IMR-90 (cell line): Measurements from ENCODE around the gene MID2. TPM values are rescaled to one million over a fixed set of nuclear protein-coding genes. Genes with fewer than 3 reads are reported as not detected.
A peak's percentile ranks its signal among the peaks of the same experiment; 100 is the strongest.

Source experiments
- ATAC-seq: fragments of 200-7000 bp; cut with Tn5 transposase; 2 replicates; pipeline ENCODE4 v1.9.1; 2020; ENCODE audit warnings: low read depth, mild to moderate bottlenecking, moderate library complexity
- BruUV-seq: library from RNA; stranded (reverse); fragments of 400-500 nt; replicated peaks from 2 replicates; lab custom pipeline; 2021; lab: Mats Ljungman, UMichigan
- CTCF ChIA-PET: fragments of 300-600 bp; formaldehyde crosslinking; extraction: SDS; loops from one replicate; lab custom pipeline; 2021; ENCODE audit warnings: antibody characterized with exemption; lab: Yijun Ruan, JAX
- POLR2A ChIA-PET: fragments of 300-600 bp; sonication (Branson Sonifier 250); formaldehyde crosslinking; loops from one replicate; lab custom pipeline; 2022; ENCODE audit warnings: antibody characterized with exemption; ENCODE audit not compliant: unreplicated experiment; lab: Charles Lee
- DNase-seq: peaks from one replicate; pipeline ENCODE4 v3.0.0; 2013
- H2AFZ ChIP-seq: replicated peaks from 2 replicates; pipeline ENCODE3; 2013; ENCODE audit warnings: low read length, mild to moderate bottlenecking; ENCODE audit not compliant: poor library complexity
- H2AK5ac ChIP-seq: 2 replicates; pipeline ENCODE4 v1.6.1; 2013; ENCODE audit warnings: low read depth, low read length, inconsistent platforms
- H2AK9ac ChIP-seq: replicated peaks from 2 replicates; pipeline ENCODE3; 2013; ENCODE audit warnings: mild to moderate bottlenecking, low read depth, low read length, moderate library complexity; ENCODE audit not compliant: poor library complexity
- H2BK120ac ChIP-seq: 2 replicates; pipeline ENCODE4 v1.6.1; 2013; ENCODE audit warnings: low read depth, low read length, inconsistent platforms
- H2BK15ac ChIP-seq: 3 replicates; pipeline ENCODE4 v1.6.1; 2013; ENCODE audit warnings: low read depth, low read length, inconsistent platforms
- H2BK20ac ChIP-seq: 2 replicates; pipeline ENCODE4 v1.6.1; 2013; ENCODE audit warnings: low read depth, mild to moderate bottlenecking, inconsistent platforms, low read length, moderate library complexity
- H2BK5ac ChIP-seq: 2 replicates; pipeline ENCODE4 v1.6.1; 2013; ENCODE audit warnings: mild to moderate bottlenecking, low read depth, low read length, inconsistent platforms; ENCODE audit not compliant: poor library complexity, severe bottlenecking
- H3K14ac ChIP-seq: replicated peaks from 2 replicates; pipeline ENCODE4 v1.6.1; 2013; ENCODE audit warnings: low read depth, low read length, inconsistent platforms
- H3K18ac ChIP-seq: 2 replicates; pipeline ENCODE4 v1.6.1; 2013; ENCODE audit warnings: low read depth, low read length, control low read depth
- H3K23ac ChIP-seq: 2 replicates; pipeline ENCODE4 v1.6.1; 2013; ENCODE audit warnings: low read depth, low read length, inconsistent platforms
- H3K27ac ChIP-seq: 2 replicates; pipeline ENCODE4 v1.5.1; 2013; ENCODE audit warnings: mild to moderate bottlenecking, control low read depth, low read length; ENCODE audit not compliant: insufficient read depth
- H3K27me3 ChIP-seq: 2 replicates; pipeline ENCODE4 v1.6.1; 2013; ENCODE audit warnings: low read length; ENCODE audit not compliant: control insufficient read depth, insufficient read depth
- H3K36me3 ChIP-seq: 2 replicates; pipeline ENCODE4 v1.6.1; 2013; ENCODE audit warnings: low read length, mixed read lengths; ENCODE audit not compliant: control insufficient read depth, insufficient read depth
- H3K4ac ChIP-seq: 2 replicates; pipeline ENCODE4 v1.6.1; 2013; ENCODE audit warnings: low read depth, low read length, inconsistent platforms
- H3K4me1 ChIP-seq: 2 replicates; pipeline ENCODE4 v1.6.1; 2013; ENCODE audit warnings: low read length, mixed read lengths; ENCODE audit not compliant: control insufficient read depth, insufficient read depth
- H3K4me2 ChIP-seq: 2 replicates; pipeline ENCODE4 v1.6.1; 2013; ENCODE audit warnings: low read depth, mild to moderate bottlenecking, control low read depth, low read length, moderate library complexity
- H3K4me3 ChIP-seq: 2 replicates; pipeline ENCODE4 v1.5.1; 2013; ENCODE audit warnings: low read depth, mild to moderate bottlenecking, control low read depth, low read length, moderate library complexity; ENCODE audit not compliant: insufficient read depth
- H3K56ac ChIP-seq: 2 replicates; pipeline ENCODE4 v1.6.1; 2013; ENCODE audit warnings: low read length, inconsistent platforms; ENCODE audit not compliant: insufficient read depth; ENCODE audit errors: extremely low read depth
- H3K79me1 ChIP-seq, 2 experiments: 2 replicates each; pipeline ENCODE4 v1.6.1; 2013; ENCODE audit warnings: low read length in 2 of 2, inconsistent platforms in 1 of 2, low read depth in 1 of 2
- H3K9ac ChIP-seq: 2 replicates; pipeline ENCODE4 v1.6.1; 2013; ENCODE audit warnings: low read depth, low read length, control low read depth
- H3K9me1 ChIP-seq: 2 replicates; pipeline ENCODE4 v1.6.1; 2013; ENCODE audit warnings: low read length, inconsistent platforms; ENCODE audit not compliant: insufficient read depth
- H3K9me3 ChIP-seq: 2 replicates; pipeline ENCODE4 v1.6.1; 2013; ENCODE audit warnings: low read length; ENCODE audit not compliant: control insufficient read depth, insufficient read depth
- H4K20me1 ChIP-seq: 2 replicates; pipeline ENCODE4 v1.6.1; 2013; ENCODE audit warnings: low read length, inconsistent platforms; ENCODE audit not compliant: insufficient read depth
- H4K5ac ChIP-seq: 2 replicates; pipeline ENCODE4 v1.6.1; 2013; ENCODE audit warnings: mild to moderate bottlenecking, low read depth, low read length, control low read depth
- H4K8ac ChIP-seq, 2 experiments: 2 replicates each; pipeline ENCODE4 v1.6.1; 2013; ENCODE audit warnings: low read depth in 2 of 2, low read length in 2 of 2, control low read depth in 1 of 2, inconsistent platforms in 1 of 2
- H4K91ac ChIP-seq: 2 replicates; pipeline ENCODE4 v1.6.1; 2013; ENCODE audit warnings: low read depth, low read length, inconsistent platforms; ENCODE audit not compliant: insufficient read depth
- BHLHE40 ChIP-seq: fragments of 150-350 bp; IDR thresholded peaks from 2 replicates; pipeline ENCODE4 v1.6.1; 2016; ENCODE audit warnings: mild to moderate bottlenecking, low read depth, low read length
- FOS ChIP-seq: fragments of 150-350 bp; IDR thresholded peaks from 2 replicates; pipeline ENCODE4 v1.6.1; 2016; ENCODE audit warnings: low read depth, low read length
- RAD21 ChIP-seq: IDR thresholded peaks from 2 replicates; pipeline ENCODE4 v1.6.1; 2012; ENCODE audit warnings: low read length, improper control_type of control experiment
- RFX5 ChIP-seq: IDR thresholded peaks from 2 replicates; pipeline ENCODE4 v1.8.0; 2012; ENCODE audit warnings: low read depth, mild to moderate bottlenecking, low read length, moderate library complexity
- WGBS, 2 experiments: methylation state at CpG; one replicate each; pipeline versions ENCODE4 v1.1.5 to v1.1.7; 2013; ENCODE audit warnings: missing lambda C conversion rate in 2 of 2; ENCODE audit not compliant: insufficient read length in 1 of 2; ENCODE audit errors: extremely low coverage in 2 of 2; 5-methylcytosine and 5-hydroxymethylcytosine counted together
- dilution Hi-C: fragments of 300-500 bp; cut with HindIII; formaldehyde crosslinking; loops from one replicate; pipeline ENCODE4 v1.14.3; 2018; ENCODE audit warnings: low sequenced_read_pairs; ENCODE audit not compliant: unreplicated experiment
- in situ Hi-C: fragments of 300-500 bp; cut with MboI; formaldehyde crosslinking; loops from 3 replicates; pipeline ENCODE4 v1.14.3; 2019; ENCODE audit warnings: low sequenced_read_pairs, inconsistent platforms, mixed read lengths
- intact Hi-C: fragments of 100-400 bp; cut with micrococcal nuclease; formaldehyde crosslinking; loops from 2 replicates; pipeline ENCODE4 v1.10.0; 2022
- polyA plus RNA-seq, 3 experiments: library from polyadenylated mRNA; depleted of rRNA; stranded (reverse); fragments of >200 nt; gene quantifications; 2 replicates each; pipeline ENCODE4 v1.2.3, GENCODE V29; 2012; ENCODE audit warnings: low replicate concordance in 1 of 3
- total RNA-seq: library from RNA; depleted of rRNA; stranded (reverse); fragments of >200 nt; gene quantifications from 2 replicates; pipeline ENCODE4 v1.2.3, GENCODE V29; 2012

The MID2 gene
- total and polyA plus RNA-seq, 2 of the 4 experiments (the other 2 are of a cell fraction): 1.1 to 4.7 TPM

DNA sequence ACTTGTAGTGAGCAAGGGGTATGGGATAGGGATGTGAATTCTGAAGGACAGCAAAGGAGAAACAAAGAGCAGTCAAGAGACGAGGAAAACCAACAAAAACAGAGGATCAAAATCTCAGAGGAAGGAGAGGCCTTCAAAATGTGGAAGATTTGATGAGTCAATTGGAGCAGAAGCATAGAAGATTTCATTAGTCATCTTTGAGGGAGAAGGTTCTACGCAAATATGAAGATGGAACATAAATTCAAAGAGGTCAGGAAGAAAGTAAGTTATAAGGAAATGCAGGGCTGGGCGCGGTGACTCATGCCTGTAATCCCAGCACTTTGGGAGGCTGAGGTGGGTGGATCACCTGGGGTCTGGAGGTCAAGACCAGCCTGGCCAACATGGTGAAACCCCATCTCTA lies 35.4 kb downstream of the MID2 start:
- Histone ChIP-seq H2BK20ac (no peak overlapping the region), H3K9me1 (no peaks in the 10 kb centered on the region), H3K4ac (no peak overlapping the region), H3K56ac (no peak overlapping the region), H4K91ac (no peak overlapping the region), H4K5ac (no peak overlapping the region), H3K27me3 (peaks cover 6% of the 10 kb centered on the region), H2BK120ac (no peak overlapping the region), H2BK5ac (no peak overlapping the region), H3K9ac (no peak overlapping the region), H3K9me3 (no peaks in the 10 kb centered on the region), H3K23ac (no peak overlapping the region), H3K4me3 (no peak overlapping the region), H3K4me1 (no peaks in the 10 kb centered on the region), H3K4me2 (no peak overlapping the region), H2AK5ac (no peak overlapping the region), H2AFZ (no peak overlapping the region), H3K18ac (no peak overlapping the region), H3K79me1 (no peaks in the 10 kb centered on the region), H4K20me1 (no peaks in the 10 kb centered on the region), H3K14ac (no peak overlapping the region), H4K8ac (no peak overlapping the region), H2AK9ac (no peak overlapping the region), H3K27ac (no peak overlapping the region), H2BK15ac (no peak overlapping the region), H3K36me3 (no peaks in the 10 kb centered on the region)
- CTCF ChIA-PET: no interaction called here
- POLR2A ChIA-PET: no interaction called here
- WGBS, 2 experiments: 80% methylated on average over 1 of the region's 4 CpGs; no CpG with 5 or more reads in 1 of the 2 experiments
- TF ChIP-seq RAD21 (no peak), RFX5 (no peak), FOS (no peak), BHLHE40 (no peak)
- ATAC-seq: no peak
- intact Hi-C loops (no loop called here), in situ Hi-C loops (no loop called here), dilution Hi-C loops (no loop called here)
- no TSS peak for BruUV-seq
- DNase-seq: peak; percentile 1
